Measurements from ENCODE around the gene SLC35A4. TPM values are rescaled to one million over a fixed set of nuclear protein-coding genes. Genes with fewer than 3 reads are reported as not detected.

SLC35A4 gene
- total RNA-seq, 1 donor from 2014 or later = 106 TPM

DNA sequence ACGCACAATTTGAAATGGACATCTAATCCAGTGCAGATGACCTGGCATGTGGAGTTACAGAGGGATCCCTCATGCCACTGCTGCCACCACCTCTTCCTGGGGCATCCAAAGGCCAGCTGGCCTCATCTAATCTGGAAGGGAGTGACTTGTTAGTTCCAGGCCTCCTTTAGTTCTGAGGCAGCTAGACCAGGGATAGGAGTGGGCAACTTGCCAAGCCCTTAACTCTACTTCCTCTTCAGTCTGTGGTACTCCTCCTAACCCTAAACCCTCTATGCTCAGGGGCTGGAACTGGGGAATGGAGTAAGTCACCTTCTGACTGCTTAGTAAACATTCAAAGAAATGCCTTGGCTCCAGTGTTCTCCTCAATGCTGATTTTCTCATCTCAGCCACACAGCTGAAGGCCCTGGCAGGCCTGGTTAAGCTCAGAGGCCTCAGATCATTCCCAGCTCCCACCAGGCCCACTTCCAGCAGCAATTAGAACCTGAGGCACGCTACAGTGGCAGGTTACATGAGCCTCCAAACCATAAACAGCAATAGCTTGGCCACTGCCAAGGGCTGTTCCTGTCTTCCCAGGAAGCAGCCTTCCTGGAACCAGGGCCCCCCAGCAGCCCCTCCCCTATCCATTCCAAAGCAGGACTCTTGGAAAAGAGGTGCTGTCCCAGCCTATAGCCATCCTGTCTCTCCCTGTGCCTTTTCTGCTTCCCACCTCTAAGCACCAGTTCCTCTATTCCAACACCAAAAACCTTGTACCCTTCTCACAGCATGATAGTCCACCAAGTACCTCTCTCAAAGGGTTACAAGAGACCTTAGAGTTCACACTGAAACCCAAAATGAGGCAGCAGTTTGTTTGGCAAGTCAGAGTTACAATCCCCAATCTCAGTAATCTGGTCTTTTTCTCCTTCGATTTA is 15.1 kb upstream of the SLC35A4 start:
- Mint-ChIP-seq H3K27me3 (ENCODE audit: low read depth) (peaks cover 2% of the 10 kb centered on the region), H3K4me3 (peak overlapping the region; percentile 58), H3K9me3 (no peaks in the 10 kb centered on the region), H3K27ac (ENCODE audit: unreplicated experiment) (no peak overlapping the region), H3K36me3 (ENCODE audit: low read depth) (peaks cover 14% of the 10 kb centered on the region), H3K4me1 (peaks cover 35% of the 10 kb centered on the region)
- TF ChIP-seq, protein P1, sequence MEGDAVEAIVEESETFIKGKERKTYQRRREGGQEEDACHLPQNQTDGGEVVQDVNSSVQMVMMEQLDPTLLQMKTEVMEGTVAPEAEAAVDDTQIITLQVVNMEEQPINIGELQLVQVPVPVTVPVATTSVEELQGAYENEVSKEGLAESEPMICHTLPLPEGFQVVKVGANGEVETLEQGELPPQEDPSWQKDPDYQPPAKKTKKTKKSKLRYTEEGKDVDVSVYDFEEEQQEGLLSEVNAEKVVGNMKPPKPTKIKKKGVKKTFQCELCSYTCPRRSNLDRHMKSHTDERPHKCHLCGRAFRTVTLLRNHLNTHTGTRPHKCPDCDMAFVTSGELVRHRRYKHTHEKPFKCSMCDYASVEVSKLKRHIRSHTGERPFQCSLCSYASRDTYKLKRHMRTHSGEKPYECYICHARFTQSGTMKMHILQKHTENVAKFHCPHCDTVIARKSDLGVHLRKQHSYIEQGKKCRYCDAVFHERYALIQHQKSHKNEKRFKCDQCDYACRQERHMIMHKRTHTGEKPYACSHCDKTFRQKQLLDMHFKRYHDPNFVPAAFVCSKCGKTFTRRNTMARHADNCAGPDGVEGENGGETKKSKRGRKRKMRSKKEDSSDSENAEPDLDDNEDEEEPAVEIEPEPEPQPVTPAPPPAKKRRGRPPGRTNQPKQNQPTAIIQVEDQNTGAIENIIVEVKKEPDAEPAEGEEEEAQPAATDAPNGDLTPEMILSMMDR (conservative IDR thresholded peaks at IDR 0.05) = no peak
- DNase-seq (ENCODE audit: low read depth, low spot score) = no peak

DNA sequence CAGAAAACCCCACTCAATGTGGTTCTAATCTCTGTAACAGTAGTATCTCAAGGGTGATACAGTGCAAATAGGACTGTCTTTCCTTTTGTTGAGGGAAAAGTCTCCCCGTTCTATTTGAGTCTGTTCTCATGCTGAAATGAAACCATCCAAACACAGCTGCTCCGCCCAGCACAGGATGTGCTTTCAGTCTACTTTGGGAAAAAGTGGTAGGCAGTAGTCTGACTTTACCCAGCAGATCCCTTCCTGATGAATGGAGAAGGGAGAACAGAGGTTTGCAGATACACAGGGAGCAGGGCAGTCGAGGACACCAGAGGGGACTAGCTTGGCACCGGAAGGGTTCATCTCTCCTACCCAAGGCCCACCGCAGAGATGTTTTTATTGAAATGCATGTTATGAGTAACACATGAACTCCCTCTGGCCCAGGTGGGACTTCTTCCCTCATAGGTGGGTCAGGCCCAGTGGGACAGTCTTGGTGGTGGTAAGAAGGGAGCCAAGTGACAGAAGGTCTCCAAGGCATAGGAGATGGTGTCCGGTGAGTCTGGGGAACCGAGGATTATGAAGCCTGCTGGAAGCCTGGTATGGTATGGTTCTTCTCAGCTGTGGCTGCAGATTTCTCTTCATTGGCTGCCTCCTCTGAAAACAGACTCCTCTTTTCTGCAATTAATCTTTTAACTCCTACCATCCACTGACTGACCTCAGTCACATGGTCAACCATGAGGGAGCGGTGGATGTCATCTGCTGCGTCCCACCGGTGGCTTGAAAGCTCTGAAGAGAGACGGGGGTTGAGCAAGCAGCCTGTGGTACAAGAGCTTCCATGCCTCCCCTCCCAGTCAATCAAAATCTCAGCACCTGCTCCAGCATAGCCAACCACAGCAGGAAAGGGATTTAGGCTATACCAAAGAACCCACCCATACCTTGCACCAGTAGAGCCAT is 14.2 kb upstream of the SLC35A4 start:
- peaks cover 10% of the 10 kb centered on the region for H3K36me3 Mint-ChIP-seq (ENCODE audit: low read depth)
- H3K4me3 Mint-ChIP-seq = peak overlapping the region; percentile 47
- H3K4me1 Mint-ChIP-seq = peaks cover 41% of the 10 kb centered on the region
- DNase-seq (ENCODE audit: low read depth, low spot score) = no peak
- H3K9me3 Mint-ChIP-seq = no peaks in the 10 kb centered on the region
- H3K27ac Mint-ChIP-seq (ENCODE audit: unreplicated experiment) = no peak overlapping the region
- TF ChIP-seq, protein P1 (conservative IDR thresholded peaks at IDR 0.05) = no peak
- H3K27me3 Mint-ChIP-seq (ENCODE audit: low read depth) = peaks cover 2% of the 10 kb centered on the region

DNA sequence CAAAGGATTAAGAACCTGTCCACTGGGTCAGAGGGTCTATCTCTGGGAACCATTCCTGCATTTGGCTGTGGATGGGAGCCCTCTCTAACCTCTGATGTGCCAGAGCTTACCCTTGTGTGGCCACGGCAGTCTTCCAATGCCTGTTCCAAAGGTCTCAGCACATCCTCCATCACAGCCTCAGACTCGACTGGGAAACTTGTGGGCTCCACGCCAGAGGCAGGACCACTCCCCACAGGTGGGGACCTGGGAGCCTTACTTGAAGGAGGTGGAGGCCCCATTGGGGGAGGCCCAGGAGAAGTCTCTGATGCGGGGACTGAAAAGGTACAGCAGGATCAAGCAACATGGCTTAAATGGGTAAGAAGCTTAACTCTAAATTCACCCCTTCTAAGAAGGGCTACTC is 12.8 kb upstream of the SLC35A4 start:
- DNase-seq (ENCODE audit: low read depth, low spot score) = no peak
- Mint-ChIP-seq H3K27ac (ENCODE audit: unreplicated experiment) (no peak overlapping the region), H3K4me3 (peak overlapping the region; percentile 33), H3K36me3 (ENCODE audit: low read depth) (peaks cover 10% of the 10 kb centered on the region), H3K27me3 (ENCODE audit: low read depth) (peaks cover 2% of the 10 kb centered on the region), H3K4me1 (peaks cover 46% of the 10 kb centered on the region), H3K9me3 (no peaks in the 10 kb centered on the region)
- TF ChIP-seq, protein P1 (conservative IDR thresholded peaks at IDR 0.05) = no peak

DNA sequence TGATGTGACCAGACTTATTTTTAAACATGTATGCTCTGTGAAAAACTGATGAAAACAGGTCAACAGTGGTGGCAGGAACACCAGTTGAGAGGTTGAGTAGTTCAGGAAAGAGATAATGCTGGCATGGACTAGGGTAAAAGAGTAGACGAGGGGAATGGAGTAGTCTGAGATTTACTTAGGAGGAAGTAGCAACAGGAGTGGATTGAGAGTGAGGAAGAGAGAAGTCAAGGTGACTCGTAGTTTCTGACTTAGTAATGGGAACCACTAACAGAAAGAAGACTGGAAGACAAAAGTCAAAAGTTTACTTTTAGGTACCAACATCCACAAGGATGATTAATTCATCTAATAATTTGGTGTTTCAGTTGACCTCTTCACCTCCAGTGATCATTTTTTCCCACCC is 11.0 kb upstream of the SLC35A4 start:
- peaks cover 37% of the 10 kb centered on the region for H3K4me1 Mint-ChIP-seq
- peaks cover 10% of the 10 kb centered on the region for H3K36me3 Mint-ChIP-seq (ENCODE audit: low read depth)
- TF ChIP-seq, protein P1 (conservative IDR thresholded peaks at IDR 0.05) = no peak
- H3K27ac Mint-ChIP-seq (ENCODE audit: unreplicated experiment) = peak overlapping the region; percentile 4
- no peaks in the 10 kb centered on the region for H3K9me3 Mint-ChIP-seq
- H3K4me3 Mint-ChIP-seq = peak overlapping the region; percentile 36
- no peaks in the 10 kb centered on the region for H3K27me3 Mint-ChIP-seq (ENCODE audit: low read depth)
- DNase-seq (ENCODE audit: low read depth, low spot score) = no peak

DNA sequence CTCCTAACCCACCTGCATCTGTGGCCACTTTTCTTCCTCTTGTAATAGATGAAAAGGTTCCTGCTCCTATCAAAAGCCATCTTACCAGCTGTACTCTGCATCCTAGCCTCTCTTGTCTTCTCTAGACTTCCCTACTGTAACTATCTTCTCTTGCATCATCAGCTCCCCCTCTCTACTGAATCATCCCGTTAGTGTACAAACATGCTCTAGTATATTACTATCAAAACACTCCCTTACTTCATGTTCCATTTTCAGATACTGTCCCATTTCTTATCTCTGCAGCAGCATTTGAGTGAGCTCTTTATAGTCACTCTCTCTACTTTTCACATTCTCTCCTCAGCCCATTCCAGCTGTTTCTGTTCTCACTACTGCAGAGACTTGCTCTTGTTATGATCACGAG is 10.2 kb upstream of the SLC35A4 start:
- H3K27me3 Mint-ChIP-seq (ENCODE audit: low read depth) = no peaks in the 10 kb centered on the region
- TF ChIP-seq, protein P1 (conservative IDR thresholded peaks at IDR 0.05) = no peak
- peak overlapping the region; percentile 8 for H3K4me3 Mint-ChIP-seq
- peaks cover 10% of the 10 kb centered on the region for H3K36me3 Mint-ChIP-seq (ENCODE audit: low read depth)
- no peak for DNase-seq (ENCODE audit: low read depth, low spot score)
- no peak overlapping the region for H3K27ac Mint-ChIP-seq (ENCODE audit: unreplicated experiment)
- H3K4me1 Mint-ChIP-seq = peaks cover 31% of the 10 kb centered on the region
- no peaks in the 10 kb centered on the region for H3K9me3 Mint-ChIP-seq

Measured in neural crest cell (in vitro differentiated cells).